HG02840 (cell line): ENCODE data around the gene TMEM179.

ENCODE experiments used
- ATAC-seq: cut with Tn5 transposase; IDR thresholded peaks from one replicate; pipeline ENCODE4 v1.9.1; 2021; ENCODE audit warnings: mild to moderate bottlenecking, moderate library complexity, moderate number of reproducible peaks; ENCODE audit not compliant: unreplicated experiment, low FRiP score

Gene TMEM179

GRCh38 chr14:104558231-104559027, 46.1 kb downstream of the TMEM179 start:
- ATAC-seq, result no peak

- no peak for ATAC-seq
These were observed 46.8 kb downstream of the TMEM179 start for GRCh38 chr14:104557766-104558165.

GRCh38 chr14:104557086-104557485, 47.5 kb downstream of the TMEM179 start:
- no peak for ATAC-seq

- ATAC-seq, result no peak
These were observed 48.1 kb downstream of the TMEM179 start for GRCh38 chr14:104556256-104557021.

- no peak for ATAC-seq
These were observed 48.9 kb downstream of the TMEM179 start for GRCh38 chr14:104555430-104556255.

- ATAC-seq, result no peak
These were observed 49.8 kb downstream of the TMEM179 start for GRCh38 chr14:104554608-104555429.

- no peak for ATAC-seq
These were observed 50.4 kb downstream of the TMEM179 start for GRCh38 chr14:104554088-104554607.

- no peak for ATAC-seq
These were observed 51.1 kb downstream of the TMEM179 start for GRCh38 chr14:104553166-104554087.

GRCh38 chr14:104552738-104553125, 51.8 kb downstream of the TMEM179 start:
- ATAC-seq, result no peak

GRCh38 chr14:104551851-104552737, 52.5 kb downstream of the TMEM179 start:
- no peak for ATAC-seq

- ATAC-seq, result no peak
These were observed 53.5 kb downstream of the TMEM179 start for GRCh38 chr14:104550861-104551728.

GRCh38 chr14:104550340-104550860, 54.2 kb downstream of the TMEM179 start:
- no peak for ATAC-seq

- ATAC-seq, result no peak
These were observed 54.8 kb downstream of the TMEM179 start for GRCh38 chr14:104549536-104550339.

- no peak for ATAC-seq
These were observed 55.6 kb downstream of the TMEM179 start for GRCh38 chr14:104548802-104549535.
